SK-N-SH (cell line): Measurements from ENCODE around the gene RAB4A. TPM values are rescaled to one million over a fixed set of nuclear protein-coding genes. Genes with fewer than 3 reads are reported as not detected.

ENCODE experiments used
- CTCF ChIA-PET: fragments of 300-600, 350-600 bp; formaldehyde crosslinking; extraction: SDS; loops from one replicate; lab custom pipeline; 2021; lab: Yijun Ruan, JAX
- POLR2A ChIA-PET: fragments of 350-600 bp; sonication (Branson Sonifier 250); formaldehyde crosslinking; extraction: SDS; loops from one replicate; lab custom pipeline; 2020; ENCODE audit warnings: antibody characterized with exemption, inconsistent platforms; lab: Yijun Ruan, JAX
- DNase-seq: peaks from one replicate; pipeline ENCODE4 v3.0.0; 2012
- H2AFZ ChIP-seq: fragments of 200-600 bp; sonication (generic); 2 replicates; pipeline ENCODE4 v1.8.1; 2016; ENCODE audit warnings: antibody characterized with exemption, mild to moderate bottlenecking, low read depth
- H3F3A ChIP-seq: fragments of 200-600 bp; sonication (generic); replicated peaks from 2 replicates; pipeline ENCODE3; 2016; ENCODE audit warnings: antibody characterized with exemption, mild to moderate bottlenecking; ENCODE audit not compliant: insufficient read depth
- H3K27ac ChIP-seq, 2 experiments: fragments of 200-500 bp in 1 of 2; fragments of 200-600 bp in 1 of 2; sonication (Bioruptor generic) in 1 of 2; sonication (generic), shearing (Covaris generic) in 1 of 2; 2 replicates each; pipeline versions ENCODE4 v1.5.1 to v1.6.1; 2014 to 2016; ENCODE audit warnings: low read depth in 2 of 2, inconsistent platforms in 1 of 2, low read length in 1 of 2, mild to moderate bottlenecking in 1 of 2, mixed read lengths in 1 of 2
- H3K27me3 ChIP-seq: fragments of 200-600 bp; sonication (generic), shearing (Covaris generic); 2 replicates; pipeline ENCODE4 v1.6.1; 2016; ENCODE audit warnings: mixed run types; ENCODE audit not compliant: insufficient read depth
- H3K36me3 ChIP-seq, 2 experiments: fragments of 200-500 bp in 1 of 2; fragments of 200-600 bp in 1 of 2; sonication (Bioruptor generic) in 1 of 2; sonication (generic) in 1 of 2; replicated peaks in 1 of 2; 2 replicates each; pipeline versions ENCODE3 to v1.5.1; 2014 to 2016; ENCODE audit warnings: low read length in 1 of 2, mild to moderate bottlenecking in 1 of 2; ENCODE audit not compliant: insufficient read depth in 2 of 2, control insufficient read depth in 1 of 2
- H3K4me1 ChIP-seq, 2 experiments: fragments of 200-500 bp in 1 of 2; fragments of 200-600 bp in 1 of 2; sonication (Bioruptor generic) in 1 of 2; sonication (generic), shearing (Covaris generic) in 1 of 2; 2 replicates each; pipeline versions ENCODE4 v1.5.1 to v1.6.1; 2014 to 2016; ENCODE audit warnings: low read depth in 1 of 2, low read length in 1 of 2, mixed run types in 1 of 2; ENCODE audit not compliant: insufficient read depth in 2 of 2, control insufficient read depth in 1 of 2
- H3K4me2 ChIP-seq: fragments of 200-600 bp; sonication (generic), shearing (Covaris generic); 2 replicates; pipeline ENCODE4 v1.6.1; 2017; ENCODE audit warnings: mixed run types
- H3K4me3 ChIP-seq, 2 experiments: fragments of 200-500 bp in 1 of 2; fragments of 200-600 bp in 1 of 2; sonication (Bioruptor generic) in 1 of 2; sonication (generic), shearing (Covaris generic) in 1 of 2; 2 replicates each; pipeline versions ENCODE4 v1.5.1 to v1.8.1; 2014 to 2016; ENCODE audit warnings: low read depth in 2 of 2, inconsistent platforms in 1 of 2, low read length in 1 of 2, mild to moderate bottlenecking in 1 of 2, mixed read lengths in 1 of 2, moderate library complexity in 1 of 2
- H3K79me2 ChIP-seq: fragments of 200-600 bp; sonication (generic); 2 replicates; pipeline ENCODE4 v1.8.1; 2017; ENCODE audit warnings: mild to moderate bottlenecking; ENCODE audit not compliant: insufficient read depth
- H3K9ac ChIP-seq: fragments of 200-600 bp; sonication (generic); 2 replicates; pipeline ENCODE4 v1.6.1; 2017; ENCODE audit warnings: mixed run types
- H3K9me2 ChIP-seq: fragments of 200-600 bp; sonication (generic); 2 replicates; pipeline ENCODE4 v1.6.1; 2017; ENCODE audit warnings: mixed run types
- H3K9me3 ChIP-seq: fragments of 200-600 bp; sonication (generic); 2 replicates; pipeline ENCODE4 v1.6.1; 2017; ENCODE audit warnings: mixed run types, mild to moderate bottlenecking, moderate library complexity
- H4K20me1 ChIP-seq: fragments of 200-600 bp; sonication (generic); 2 replicates; pipeline ENCODE4 v1.6.1; 2017; ENCODE audit warnings: mild to moderate bottlenecking, mixed run types; ENCODE audit not compliant: insufficient read depth
- CTCF ChIP-seq: fragments of 200-600 bp; sonication (generic); IDR thresholded peaks from 2 replicates; pipeline ENCODE4 v1.6.1; 2017; ENCODE audit warnings: antibody characterized with exemption, mild to moderate bottlenecking, moderate library complexity
- ELF1 ChIP-seq: IDR thresholded peaks from 2 replicates; pipeline ENCODE4 v1.4.0; 2012
- FOXJ3 ChIP-seq: sonication (generic); formaldehyde crosslinking; IDR thresholded peaks from 2 replicates; pipeline ENCODE4 v1.5.1; 2020; ENCODE audit warnings: mild to moderate bottlenecking, missing genetic modification reagents
- IRF3 ChIP-seq: fragments of 150-350 bp; IDR thresholded peaks from 2 replicates; pipeline ENCODE4 v1.6.1; 2016; ENCODE audit warnings: mild to moderate bottlenecking, low read depth, low read length
- MAX ChIP-seq: IDR thresholded peaks from 2 replicates; pipeline ENCODE4 v1.4.0; 2012; ENCODE audit warnings: low read depth
- MXI1 ChIP-seq: IDR thresholded peaks from 2 replicates; pipeline ENCODE4 v1.6.1; 2012; ENCODE audit warnings: mild to moderate bottlenecking, low read depth, low read length, improper control_type of control experiment
- NFIC ChIP-seq: IDR thresholded peaks from 2 replicates; pipeline ENCODE4 v1.4.0; 2012; ENCODE audit warnings: borderline replicate concordance
- RAD21 ChIP-seq: IDR thresholded peaks from 2 replicates; pipeline ENCODE4 v1.6.1; 2012; ENCODE audit warnings: mild to moderate bottlenecking, low read length
- RCOR1 ChIP-seq: fragments of 150-350 bp; IDR thresholded peaks from 2 replicates; pipeline ENCODE4 v1.6.1; 2017; ENCODE audit warnings: antibody characterized with exemption, low read length
- RFX5 ChIP-seq: IDR thresholded peaks from 2 replicates; pipeline ENCODE4 v1.6.1; 2012; ENCODE audit warnings: mild to moderate bottlenecking, improper control_type of control experiment, low read length
- SIN3A ChIP-seq: IDR thresholded peaks from 2 replicates; pipeline ENCODE4 v1.6.1; 2012; ENCODE audit warnings: low read depth, mild to moderate bottlenecking, low read length, moderate library complexity, borderline replicate concordance
- SMC3 ChIP-seq: IDR thresholded peaks from 2 replicates; pipeline ENCODE4 v1.6.1; 2012; ENCODE audit warnings: low read depth, low read length, improper control_type of control experiment
- TAF1 ChIP-seq: IDR thresholded peaks from 2 replicates; pipeline ENCODE4 v1.6.1; 2012; ENCODE audit warnings: low read depth, mild to moderate bottlenecking, low read length, moderate library complexity, borderline replicate concordance
- USF1 ChIP-seq: IDR thresholded peaks from 2 replicates; pipeline ENCODE4 v1.4.0; 2012; ENCODE audit warnings: low read depth, borderline replicate concordance
- ZBTB33 ChIP-seq: IDR thresholded peaks from 2 replicates; pipeline ENCODE4 v1.4.0; 2012; ENCODE audit warnings: low read depth, borderline replicate concordance
- WGBS: methylation state at CpG from one replicate; pipeline ENCODE4 v1.1.6; 2017; ENCODE audit warnings: low lambda C conversion rate; 5-methylcytosine and 5-hydroxymethylcytosine counted together
- polyA plus RNA-seq, 3 experiments: library from polyadenylated mRNA; depleted of rRNA; stranded (reverse); fragments of >200 nt; gene quantifications; 2 replicates each; pipeline ENCODE4 v1.2.3, GENCODE V29; 2012

The RAB4A gene
- polyA plus RNA-seq, 1 of the 3 experiments (the other 2 are of a cell fraction): 28.1 TPM

GRCh38 chr1:229238231-229238630 is 32.7 kb upstream of the RAB4A start:
- CTCF ChIA-PET: interaction anchor here (1.3 to 3.0 kb wide), 3 partner anchors 11 to 20 kb away, joined by 4 to 16 read pairs (median 4); no protein-coding TSS in a partner anchor
- Histone ChIP-seq H3K9ac (no peak overlapping the region), H3K4me1 (no peaks in the 10 kb centered on the region; a peak in 1 of 4 replicates), H3K27ac (peak overlapping the region in 1 of 2 experiments; percentile 12; a peak in 1 of 4 replicates), H2AFZ (no peak overlapping the region), H3K4me3 (no peak overlapping the region), H3K4me2 (no peak overlapping the region), H3K36me3 (no peaks in the 10 kb centered on the region), H3F3A (no peaks in the 10 kb centered on the region), H3K79me2 (no peaks in the 10 kb centered on the region), H3K9me3 (no peaks in the 10 kb centered on the region), H3K9me2 (no peaks in the 10 kb centered on the region), H3K27me3 (no peaks in the 10 kb centered on the region), H4K20me1 (no peaks in the 10 kb centered on the region)
- no peak for DNase-seq
- TF ChIP-seq USF1: no peak
- TF ChIP-seq TAF1: no peak
- WGBS: 12% methylated on average over 1 of the region's 1 CpG
- POLR2A ChIA-PET: no interaction called here

GRCh38 chr1:229238674-229239415 is 32.1 kb upstream of the RAB4A start:
- H3K36me3 ChIP-seq: no peaks in the 10 kb centered on the region
- 60% methylated on average over 5 of the region's 6 CpGs for WGBS
- no peak overlapping the region for H2AFZ ChIP-seq
- ChIA-PET POLR2A (no interaction called here), CTCF (interaction anchor here (0.7 to 1.5 kb wide), 4 partner anchors 17 to 583 kb away, joined by 3 to 4 read pairs (median 4); no protein-coding TSS in a partner anchor)
- H3K27ac ChIP-seq: peak overlapping the region in 1 of 2 experiments; percentile 12; a peak in 1 of 4 replicates
- H3K9me3 ChIP-seq: no peaks in the 10 kb centered on the region
- H3K9me2 ChIP-seq: no peaks in the 10 kb centered on the region
- TF ChIP-seq ZBTB33: no peak
- TF ChIP-seq RAD21: no peak
- no peak for TF ChIP-seq ELF1
- no peak for TF ChIP-seq RCOR1
- no peak for TF ChIP-seq SMC3
- no peak for TF ChIP-seq NFIC
- TF ChIP-seq SIN3A: no peak
- TF ChIP-seq MXI1: no peak
- TF ChIP-seq FOXJ3 (CRISPR knock-in tag): no peak
- no peak for TF ChIP-seq IRF3
- no peak for TF ChIP-seq MAX
- TF ChIP-seq CTCF: no peak
- no peak for TF ChIP-seq RFX5
- no peak overlapping the region for H3K4me3 ChIP-seq
- H4K20me1 ChIP-seq: no peaks in the 10 kb centered on the region
- no peak for DNase-seq
- H3K4me2 ChIP-seq: no peak overlapping the region
- H3K79me2 ChIP-seq: no peaks in the 10 kb centered on the region
- H3K9ac ChIP-seq: no peak overlapping the region
- H3K27me3 ChIP-seq: no peaks in the 10 kb centered on the region
- no peaks in the 10 kb centered on the region for H3F3A ChIP-seq
- H3K4me1 ChIP-seq: no peaks in the 10 kb centered on the region; a peak in 1 of 4 replicates
